IPS-11a (cell line): ENCODE data around the gene GPR152.
A peak's percentile ranks its signal among the peaks of the same experiment; 100 is the strongest.

Experiments
- H3K4me3 ChIP-seq: one replicate; pipeline ENCODE4 v1.5.1; 2013; ENCODE audit warnings: low read depth, low read length, control low read depth

Gene GPR152

GRCh38 chr11:67429038-67429668 is 23.4 kb downstream of the GPR152 start:
- peak overlapping the region; percentile 94 for H3K4me3 ChIP-seq

- peak within 1 kb of the TSS; percentile 94 for H3K4me3 ChIP-seq
These were observed 24.2 kb downstream of the GPR152 start, which contains the start of gene RPS6KB2 for GRCh38 chr11:67428052-67429001. TSS of gene RPS6KB2 (plus strand) at chr11:67428494. CDS start at chr11:67428546, 52 bp downstream.

- peak overlapping the region; percentile 94 for H3K4me3 ChIP-seq
These were observed 25.1 kb downstream of the GPR152 start for GRCh38 chr11:67427364-67427859.

- no peak overlapping the region for H3K4me3 ChIP-seq
These were observed 28.5 kb downstream of the GPR152 start for GRCh38 chr11:67423891-67424613.

GRCh38 chr11:67423466-67423865 is 29.1 kb downstream of the GPR152 start:
- no peak overlapping the region for H3K4me3 ChIP-seq

GRCh38 chr11:67422891-67423290 is 29.6 kb downstream of the GPR152 start:
- no peak overlapping the region for H3K4me3 ChIP-seq

GRCh38 chr11:67421430-67422031 is 31.0 kb downstream of the GPR152 start:
- no peak overlapping the region for H3K4me3 ChIP-seq

GRCh38 chr11:67420646-67421429 is 31.7 kb downstream of the GPR152 start:
- H3K4me3 ChIP-seq, result peak overlapping the region; percentile 50

- peak overlapping the region; percentile 50 for H3K4me3 ChIP-seq
These were observed 32.3 kb downstream of the GPR152 start for GRCh38 chr11:67420147-67420645.

- no peak overlapping the region for H3K4me3 ChIP-seq
These were observed 33.0 kb downstream of the GPR152 start for GRCh38 chr11:67419325-67420049.

- no peak overlapping the region for H3K4me3 ChIP-seq
These were observed 33.9 kb downstream of the GPR152 start for GRCh38 chr11:67418476-67419281.

GRCh38 chr11:67417425-67417824 is 35.1 kb downstream of the GPR152 start:
- no peak overlapping the region for H3K4me3 ChIP-seq

- no peak overlapping the region for H3K4me3 ChIP-seq
These were observed 35.9 kb downstream of the GPR152 start for GRCh38 chr11:67416416-67417335.

GRCh38 chr11:67415501-67416304 is 36.8 kb downstream of the GPR152 start, which contains the start of gene CARNS1:
TSS of gene CARNS1 (plus strand) at chr11:67415678. CDS start at chr11:67416200, 522 bp downstream.
- peak within 1 kb of the TSS; percentile 43 for H3K4me3 ChIP-seq

- no peak overlapping the region for H3K4me3 ChIP-seq
These were observed 39.2 kb downstream of the GPR152 start for GRCh38 chr11:67413266-67413849.
